ENCODE results near the gene MARK3.

- no peak for TF ChIP-seq CTCF (IDR thresholded peaks at IDR 0.05; ENCODE audit: borderline replicate concordance, extremely low read depth, low read length, poor library complexity, severe bottlenecking)
- TF ChIP-seq EZH2 (IDR thresholded peaks at IDR 0.05; ENCODE audit: borderline replicate concordance, low read depth, low read length, severe bottlenecking): no peak
Measured at GRCh38 chr14:103337794-103338193, 47.4 kb upstream of the MARK3 start.

Measured in DND-41 (cell line).